Measurements from ENCODE around the gene ZNF507. TPM values are rescaled to one million over a fixed set of nuclear protein-coding genes. Genes with fewer than 3 reads are reported as not detected.
A peak's percentile ranks its signal among the peaks of the same experiment; 100 is the strongest.

Gene ZNF507
- total and polyA plus RNA-seq, 9 of the 15 experiments (the other 6 are each of a cell fraction or from before 2014, with no cell fraction given): 2.9 to 25.0 (median 10.4) TPM

- TF ChIP-seq KAT7 (CRISPR knock-in tag; IDR thresholded peaks at IDR 0.05; ENCODE audit: borderline replicate concordance): no peak
- peak; percentile 68; the same call in 1 of the 2 replicates for TF ChIP-seq NBN (IDR thresholded peaks at IDR 0.05; ENCODE audit: low read depth)
- no peak for TF ChIP-seq ERF (CRISPR knock-in tag; IDR thresholded peaks at IDR 0.05)
- TF ChIP-seq PHF20 (IDR thresholded peaks at IDR 0.05; ENCODE audit: partially characterized antibody): no peak
- TF ChIP-seq ZNF445 (CRISPR knock-in tag; IDR thresholded peaks at IDR 0.05; ENCODE audit: low read depth): no peak
- no peak for TF ChIP-seq SMAD3 (CRISPR knock-in tag; conservative IDR thresholded peaks at IDR 0.05)
- no peak for TF ChIP-seq RBM34 (IDR thresholded peaks at IDR 0.05; ENCODE audit: borderline replicate concordance, insufficient read depth, low read length)
- TF ChIP-seq LEF1 (IDR thresholded peaks at IDR 0.05): peak; percentile 95
- no peak for TF ChIP-seq ELK1 (CRISPR knock-in tag; IDR thresholded peaks at IDR 0.05)
- TF ChIP-seq ZFP91 (CRISPR knock-in tag; IDR thresholded peaks at IDR 0.05): no peak
- no peak for TF ChIP-seq ETS2 (tag; IDR thresholded peaks at IDR 0.05; ENCODE audit: borderline replicate concordance, poor library complexity, severe bottlenecking)
- no peak for TF ChIP-seq KLF1 (tag; IDR thresholded peaks at IDR 0.05)
- no peak for TF ChIP-seq ATF1 (CRISPR knock-in tag; IDR thresholded peaks at IDR 0.05)
- peak; percentile 65 for TF ChIP-seq ATF1 (tag; IDR thresholded peaks at IDR 0.05)
- no peak for TF ChIP-seq BCOR (IDR thresholded peaks at IDR 0.05)
- no peak for TF ChIP-seq GTF2A2 (tag; IDR thresholded peaks at IDR 0.05)
- TF ChIP-seq SRSF9 (IDR thresholded peaks at IDR 0.05; ENCODE audit: borderline replicate concordance, low read depth, low read length): no peak
- peak; percentile 43 to 75; a peak in 2 of 4 replicates for TF ChIP-seq HDAC1 (IDR thresholded peaks at IDR 0.05)
- no peak for TF ChIP-seq NCOA6 (IDR thresholded peaks at IDR 0.05)
- TF ChIP-seq ZNF24 (IDR thresholded peaks at IDR 0.05): no peak; the same call in 1 of the 2 replicates
- TF ChIP-seq ZNF561 (CRISPR knock-in tag; conservative IDR thresholded peaks at IDR 0.05): no peak
- no peak for TF ChIP-seq USF1 (CRISPR knock-in tag; IDR thresholded peaks at IDR 0.05)
- TF ChIP-seq ADNP (tag; IDR thresholded peaks at IDR 0.05): 0 out of 2 replicates have a peak, but pooled peaks have one; percentile 44
- TF ChIP-seq ELF4 (CRISPR knock-in tag; IDR thresholded peaks at IDR 0.05): no peak
- no peak for TF ChIP-seq POLR3A (IDR thresholded peaks at IDR 0.05; ENCODE audit: borderline replicate concordance, extremely low read depth, insufficient read depth, insufficient read length)
- no peak for TF ChIP-seq MAFG (tag; conservative IDR thresholded peaks at IDR 0.05)
Observed at GRCh38 chr19:32421589-32422361, 76.4 kb downstream of the ZNF507 start (continued).
